Measurements from ENCODE around the gene PRKCZ. TPM values are rescaled to one million over a fixed set of nuclear protein-coding genes. Genes with fewer than 3 reads are reported as not detected.
A peak's percentile ranks its signal among the peaks of the same experiment; 100 is the strongest.

Gene PRKCZ
- total and polyA plus RNA-seq, 5 donors from 2014 or later = 11.0 to 42.7 (median 13.6) TPM

DNA sequence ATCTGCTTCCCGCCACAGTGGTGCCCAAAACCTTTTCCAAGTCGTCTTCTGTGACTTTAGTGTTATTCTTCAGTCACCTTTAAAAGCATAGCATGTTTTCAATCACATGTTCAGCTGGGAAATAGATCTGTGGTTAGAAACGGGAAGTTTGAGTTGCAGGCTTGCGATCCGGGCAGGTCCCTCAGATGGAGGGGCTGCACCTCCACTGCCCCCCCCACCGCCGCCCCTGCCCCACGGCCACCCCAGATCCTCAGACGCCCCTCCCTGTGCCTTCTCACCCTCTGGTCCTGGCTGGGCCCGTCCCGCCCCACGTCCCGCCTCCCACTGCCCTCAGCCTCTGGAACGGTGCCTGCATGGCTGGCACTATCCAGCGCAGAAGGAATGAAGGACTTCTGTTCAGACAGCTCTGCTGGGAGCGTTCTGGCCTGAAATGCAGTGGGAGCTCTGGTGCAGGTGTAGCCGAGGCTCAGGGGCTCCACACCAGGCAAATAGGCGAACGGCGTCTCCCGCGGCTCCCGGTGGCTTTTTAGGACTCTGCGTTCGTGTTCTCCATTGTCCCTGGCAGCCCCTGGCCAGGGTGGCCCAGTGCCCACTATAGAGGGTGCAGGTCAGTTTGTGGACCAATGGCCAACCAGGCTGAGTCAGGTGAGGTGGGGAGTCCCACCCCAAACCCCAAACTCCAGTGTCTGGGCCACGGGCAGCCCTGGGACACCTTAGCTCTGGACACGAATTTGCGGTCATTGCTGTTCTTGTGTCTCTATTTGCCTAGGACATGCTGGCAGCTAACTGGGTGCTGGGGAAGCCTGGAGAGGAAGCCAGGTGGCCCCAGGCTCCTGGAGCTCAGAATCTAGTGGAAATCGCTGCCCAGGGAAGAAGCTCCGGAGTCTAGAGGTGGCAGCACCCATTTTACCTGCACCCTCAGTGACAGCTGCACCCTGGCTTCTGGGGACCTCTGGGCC is 77.3 kb downstream of the PRKCZ start:
- H3K4me3 Mint-ChIP-seq = peak overlapping the region in 2 of 4 donors; percentile 64 to 66
- no peak for DNase-seq
- no peak overlapping the region for H3K4me3 ChIP-seq (ENCODE audit: low read depth, low read length)
- peaks cover 4% of the 10 kb centered on the region for H3K36me3 Mint-ChIP-seq
- peaks cover 4 to 25% (median 8%) of the 10 kb centered on the region in 4 donors for H3K4me1 Mint-ChIP-seq
- no peak for ATAC-seq (ENCODE audit: low read depth in 2 of 2)
- no peaks in the 10 kb centered on the region for H3K36me3 ChIP-seq (ENCODE audit: control insufficient read depth, insufficient read depth, low read length)
- H3K9me3 Mint-ChIP-seq = no peaks in the 10 kb centered on the region
- no peaks in the 10 kb centered on the region for H3K27me3 ChIP-seq (ENCODE audit: control insufficient read depth, insufficient read depth, low read length)
- no peaks in the 10 kb centered on the region for H3K9me3 ChIP-seq (ENCODE audit: control insufficient read depth in 2 of 2, low read length in 2 of 2)
- peaks cover 15% of the 10 kb centered on the region for H3K4me1 ChIP-seq (ENCODE audit: control insufficient read depth, insufficient read depth, low read length, poor library complexity, severe bottlenecking)
- no peak overlapping the region for H3K27ac ChIP-seq (ENCODE audit: insufficient read depth, low read length, poor library complexity, severe bottlenecking)
- peak overlapping the region in 2 of 3 donors; percentile 79 to 87 for H3K27ac Mint-ChIP-seq
- H3K27me3 Mint-ChIP-seq = no peaks in the 10 kb centered on the region

DNA sequence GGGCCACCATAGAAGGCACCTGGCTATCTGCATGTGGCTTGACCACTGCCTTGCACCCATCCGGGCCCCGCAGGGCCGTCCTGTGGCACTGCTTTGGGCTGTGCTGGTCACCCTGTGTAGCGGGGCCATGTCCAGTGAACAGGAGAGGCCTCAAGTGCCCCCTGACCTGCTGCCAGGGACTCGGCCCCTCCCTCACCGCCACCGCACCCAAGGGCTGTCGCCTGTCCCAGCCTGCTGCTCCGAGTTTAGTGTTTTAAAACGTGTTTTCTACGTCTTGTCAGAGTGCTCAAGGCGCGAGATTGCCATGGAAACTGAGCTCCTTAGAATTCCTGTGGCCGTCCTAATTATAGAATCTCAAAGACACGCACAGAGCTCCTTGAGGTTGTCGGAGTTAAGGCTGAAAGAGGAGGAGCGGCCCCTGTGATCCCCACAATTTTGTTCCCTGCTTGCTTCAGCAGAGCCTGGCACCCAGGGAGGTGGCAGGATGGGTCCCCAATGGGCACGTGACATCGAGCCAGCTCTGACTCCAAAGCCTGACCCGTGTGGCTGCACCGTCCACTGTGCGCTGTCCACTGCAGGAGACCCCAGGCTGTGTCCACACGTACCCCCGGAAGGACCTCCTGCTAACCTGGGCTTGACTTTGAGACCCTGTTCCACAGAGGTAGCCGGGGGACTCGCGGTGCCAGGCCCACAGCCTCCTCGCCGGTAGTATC is 78.1 kb downstream of the PRKCZ start:
- Mint-ChIP-seq H3K4me3 (no peak overlapping the region), H3K36me3 (peaks cover 4% of the 10 kb centered on the region), H3K27ac (no peak overlapping the region), H3K4me1 (peaks cover 4 to 34% (median 14%) of the 10 kb centered on the region in 4 donors), H3K9me3 (no peaks in the 10 kb centered on the region), H3K27me3 (no peaks in the 10 kb centered on the region)
- Histone ChIP-seq H3K4me3 (ENCODE audit: low read depth, low read length) (no peak overlapping the region), H3K27ac (ENCODE audit: insufficient read depth, low read length, poor library complexity, severe bottlenecking) (no peak overlapping the region), H3K4me1 (ENCODE audit: control insufficient read depth, insufficient read depth, low read length, poor library complexity, severe bottlenecking) (peaks cover 22% of the 10 kb centered on the region), H3K27me3 (ENCODE audit: control insufficient read depth, insufficient read depth, low read length) (no peaks in the 10 kb centered on the region), H3K36me3 (ENCODE audit: control insufficient read depth, insufficient read depth, low read length) (no peaks in the 10 kb centered on the region), H3K9me3 (ENCODE audit: control insufficient read depth in 2 of 2, low read length in 2 of 2) (no peaks in the 10 kb centered on the region)
- ATAC-seq (ENCODE audit: low read depth in 2 of 2) = no peak
- DNase-seq = no peak

GRCh38 chr1:2129256-2129943 is 79.2 kb downstream of the PRKCZ start:
- DNase-seq = no peak
- Mint-ChIP-seq H3K27ac (no peak overlapping the region), H3K27me3 (no peaks in the 10 kb centered on the region), H3K4me1 (peaks cover 4 to 37% (median 16%) of the 10 kb centered on the region in 4 donors), H3K9me3 (no peaks in the 10 kb centered on the region), H3K36me3 (peaks cover 4% of the 10 kb centered on the region), H3K4me3 (no peak overlapping the region)
- no peaks in the 10 kb centered on the region for H3K36me3 ChIP-seq (ENCODE audit: control insufficient read depth, insufficient read depth, low read length)
- H3K9me3 ChIP-seq (ENCODE audit: control insufficient read depth in 2 of 2, low read length in 2 of 2) = no peaks in the 10 kb centered on the region
- no peak overlapping the region for H3K4me3 ChIP-seq (ENCODE audit: low read depth, low read length)
- H3K27me3 ChIP-seq (ENCODE audit: control insufficient read depth, insufficient read depth, low read length) = no peaks in the 10 kb centered on the region
- H3K27ac ChIP-seq (ENCODE audit: insufficient read depth, low read length, poor library complexity, severe bottlenecking) = no peak overlapping the region
- H3K4me1 ChIP-seq (ENCODE audit: control insufficient read depth, insufficient read depth, low read length, poor library complexity, severe bottlenecking) = peaks cover 25% of the 10 kb centered on the region
- no peak for ATAC-seq (ENCODE audit: low read depth in 2 of 2)

DNA sequence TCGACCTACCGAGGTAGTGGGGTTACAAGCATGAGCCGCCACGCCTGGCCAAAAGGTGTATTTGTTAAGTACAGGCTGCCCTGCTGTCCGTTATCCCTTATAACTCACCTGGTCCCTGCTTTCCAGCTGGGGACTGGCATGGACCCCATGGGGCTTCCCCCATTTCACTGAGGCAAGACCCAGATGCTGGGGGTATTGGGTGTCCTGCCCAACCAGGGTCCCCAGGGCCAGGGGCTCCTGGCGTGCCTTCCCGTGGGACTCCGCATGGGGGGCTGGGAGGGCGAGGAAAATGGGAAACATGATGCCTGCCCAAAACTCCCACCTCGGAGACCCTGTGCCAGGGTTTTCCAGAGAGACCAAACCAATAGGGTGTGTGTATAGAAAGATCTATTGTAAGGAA is 79.9 kb downstream of the PRKCZ start:
- Histone ChIP-seq H3K27ac (ENCODE audit: insufficient read depth, low read length, poor library complexity, severe bottlenecking) (no peak overlapping the region), H3K4me1 (ENCODE audit: control insufficient read depth, insufficient read depth, low read length, poor library complexity, severe bottlenecking) (peaks cover 25% of the 10 kb centered on the region), H3K9me3 (ENCODE audit: control insufficient read depth in 2 of 2, low read length in 2 of 2) (no peaks in the 10 kb centered on the region), H3K4me3 (ENCODE audit: low read depth, low read length) (no peak overlapping the region), H3K27me3 (ENCODE audit: control insufficient read depth, insufficient read depth, low read length) (no peaks in the 10 kb centered on the region), H3K36me3 (ENCODE audit: control insufficient read depth, insufficient read depth, low read length) (no peaks in the 10 kb centered on the region)
- no peaks in the 10 kb centered on the region for H3K27me3 Mint-ChIP-seq
- peaks cover 4% of the 10 kb centered on the region for H3K36me3 Mint-ChIP-seq
- DNase-seq (no peak), ATAC-seq (ENCODE audit: low read depth in 2 of 2) (no peak)
- H3K4me3 Mint-ChIP-seq = no peak overlapping the region
- no peaks in the 10 kb centered on the region for H3K9me3 Mint-ChIP-seq
- no peak overlapping the region for H3K27ac Mint-ChIP-seq
- peaks cover 4 to 37% (median 16%) of the 10 kb centered on the region in 4 donors for H3K4me1 Mint-ChIP-seq

DNA sequence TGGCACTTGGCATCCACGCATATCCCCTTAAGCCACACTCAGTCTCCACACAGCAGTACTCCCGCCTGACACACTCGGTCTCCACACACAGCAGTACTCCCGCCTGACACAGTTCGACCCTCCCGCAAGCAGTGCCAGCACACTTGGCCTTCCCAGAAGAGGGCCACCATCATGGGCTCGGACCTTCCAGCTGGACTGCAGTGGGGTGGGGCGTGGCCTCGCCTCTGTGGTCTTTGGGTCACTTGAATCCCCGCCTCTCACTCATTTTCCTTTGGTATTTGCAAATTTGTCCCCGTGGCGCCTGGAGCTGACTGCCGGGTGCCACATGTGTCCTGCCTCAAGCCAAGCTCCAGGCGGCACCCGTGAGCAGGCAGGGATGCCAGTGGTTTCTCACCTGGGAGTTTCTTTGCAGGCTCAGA is 80.7 kb downstream of the PRKCZ start:
- DNase-seq (no peak), ATAC-seq (ENCODE audit: low read depth in 2 of 2) (no peak)
- peaks cover 4% of the 10 kb centered on the region for H3K36me3 Mint-ChIP-seq
- H3K9me3 ChIP-seq (ENCODE audit: control insufficient read depth in 2 of 2, low read length in 2 of 2) = no peaks in the 10 kb centered on the region
- no peak overlapping the region for H3K4me3 ChIP-seq (ENCODE audit: low read depth, low read length)
- no peaks in the 10 kb centered on the region for H3K9me3 Mint-ChIP-seq
- H3K27me3 ChIP-seq (ENCODE audit: control insufficient read depth, insufficient read depth, low read length) = no peaks in the 10 kb centered on the region
- peaks cover 4 to 39% (median 16%) of the 10 kb centered on the region in 4 donors for H3K4me1 Mint-ChIP-seq
- peak overlapping the region in 1 of 4 donors; percentile 69 for H3K4me3 Mint-ChIP-seq
- no peak overlapping the region for H3K27ac Mint-ChIP-seq
- no peaks in the 10 kb centered on the region for H3K36me3 ChIP-seq (ENCODE audit: control insufficient read depth, insufficient read depth, low read length)
- H3K27me3 Mint-ChIP-seq = no peaks in the 10 kb centered on the region
- H3K27ac ChIP-seq (ENCODE audit: insufficient read depth, low read length, poor library complexity, severe bottlenecking) = no peak overlapping the region
- peaks cover 25% of the 10 kb centered on the region for H3K4me1 ChIP-seq (ENCODE audit: control insufficient read depth, insufficient read depth, low read length, poor library complexity, severe bottlenecking)

GRCh38 chr1:2132222-2133038 is 82.2 kb downstream of the PRKCZ start:
- peaks cover 4% of the 10 kb centered on the region for H3K36me3 Mint-ChIP-seq
- Histone ChIP-seq H3K36me3 (ENCODE audit: control insufficient read depth, insufficient read depth, low read length) (no peaks in the 10 kb centered on the region), H3K27ac (ENCODE audit: insufficient read depth, low read length, poor library complexity, severe bottlenecking) (peak overlapping the region; percentile 85), H3K27me3 (ENCODE audit: control insufficient read depth, insufficient read depth, low read length) (no peaks in the 10 kb centered on the region), H3K4me1 (ENCODE audit: control insufficient read depth, insufficient read depth, low read length, poor library complexity, severe bottlenecking) (peaks cover 15% of the 10 kb centered on the region), H3K9me3 (ENCODE audit: control insufficient read depth in 2 of 2, low read length in 2 of 2) (no peaks in the 10 kb centered on the region), H3K4me3 (ENCODE audit: low read depth, low read length) (peak overlapping the region; percentile 52)
- H3K27me3 Mint-ChIP-seq = no peaks in the 10 kb centered on the region
- no peak for ATAC-seq (ENCODE audit: low read depth in 2 of 2)
- H3K9me3 Mint-ChIP-seq = no peaks in the 10 kb centered on the region
- DNase-seq = peak in 2 of 3 donors; percentile 13 to 20
- H3K4me3 Mint-ChIP-seq = peak overlapping the region; percentile 85 to 90 (median 90)
- peak overlapping the region in 2 of 3 donors; percentile 94 to 95 for H3K27ac Mint-ChIP-seq
- H3K4me1 Mint-ChIP-seq = peaks cover 0 to 32% (median 12%) of the 10 kb centered on the region in 4 donors

Measured in CD4-positive, CD25-positive, alpha-beta regulatory T cell (primary cell).